SK-N-SH (cell line): Measurements from ENCODE around the gene BLVRA. TPM values are rescaled to one million over a fixed set of nuclear protein-coding genes. Genes with fewer than 3 reads are reported as not detected.

Experiments
- CTCF ChIA-PET: fragments of 300-600, 350-600 bp; formaldehyde crosslinking; extraction: SDS; loops from one replicate; lab custom pipeline; 2021; lab: Yijun Ruan, JAX
- POLR2A ChIA-PET: fragments of 350-600 bp; sonication (Branson Sonifier 250); formaldehyde crosslinking; extraction: SDS; loops from one replicate; lab custom pipeline; 2020; ENCODE audit warnings: antibody characterized with exemption, inconsistent platforms; lab: Yijun Ruan, JAX
- DNase-seq: peaks from one replicate; pipeline ENCODE4 v3.0.0; 2012
- H2AFZ ChIP-seq: fragments of 200-600 bp; sonication (generic); 2 replicates; pipeline ENCODE4 v1.8.1; 2016; ENCODE audit warnings: antibody characterized with exemption, mild to moderate bottlenecking, low read depth
- H3F3A ChIP-seq: fragments of 200-600 bp; sonication (generic); replicated peaks from 2 replicates; pipeline ENCODE3; 2016; ENCODE audit warnings: antibody characterized with exemption, mild to moderate bottlenecking; ENCODE audit not compliant: insufficient read depth
- H3K27ac ChIP-seq, 2 experiments: fragments of 200-500 bp in 1 of 2; fragments of 200-600 bp in 1 of 2; sonication (Bioruptor generic) in 1 of 2; sonication (generic), shearing (Covaris generic) in 1 of 2; 2 replicates each; pipeline versions ENCODE4 v1.5.1 to v1.6.1; 2014 to 2016; ENCODE audit warnings: low read depth in 2 of 2, inconsistent platforms in 1 of 2, low read length in 1 of 2, mild to moderate bottlenecking in 1 of 2, mixed read lengths in 1 of 2
- H3K27me3 ChIP-seq: fragments of 200-600 bp; sonication (generic), shearing (Covaris generic); 2 replicates; pipeline ENCODE4 v1.6.1; 2016; ENCODE audit warnings: mixed run types; ENCODE audit not compliant: insufficient read depth
- H3K36me3 ChIP-seq, 2 experiments: fragments of 200-500 bp in 1 of 2; fragments of 200-600 bp in 1 of 2; sonication (Bioruptor generic) in 1 of 2; sonication (generic) in 1 of 2; replicated peaks in 1 of 2; 2 replicates each; pipeline versions ENCODE3 to v1.5.1; 2014 to 2016; ENCODE audit warnings: low read length in 1 of 2, mild to moderate bottlenecking in 1 of 2; ENCODE audit not compliant: insufficient read depth in 2 of 2, control insufficient read depth in 1 of 2
- H3K4me1 ChIP-seq, 2 experiments: fragments of 200-500 bp in 1 of 2; fragments of 200-600 bp in 1 of 2; sonication (Bioruptor generic) in 1 of 2; sonication (generic), shearing (Covaris generic) in 1 of 2; 2 replicates each; pipeline versions ENCODE4 v1.5.1 to v1.6.1; 2014 to 2016; ENCODE audit warnings: low read depth in 1 of 2, low read length in 1 of 2, mixed run types in 1 of 2; ENCODE audit not compliant: insufficient read depth in 2 of 2, control insufficient read depth in 1 of 2
- H3K4me2 ChIP-seq: fragments of 200-600 bp; sonication (generic), shearing (Covaris generic); 2 replicates; pipeline ENCODE4 v1.6.1; 2017; ENCODE audit warnings: mixed run types
- H3K4me3 ChIP-seq, 2 experiments: fragments of 200-500 bp in 1 of 2; fragments of 200-600 bp in 1 of 2; sonication (Bioruptor generic) in 1 of 2; sonication (generic), shearing (Covaris generic) in 1 of 2; 2 replicates each; pipeline versions ENCODE4 v1.5.1 to v1.8.1; 2014 to 2016; ENCODE audit warnings: low read depth in 2 of 2, inconsistent platforms in 1 of 2, low read length in 1 of 2, mild to moderate bottlenecking in 1 of 2, mixed read lengths in 1 of 2, moderate library complexity in 1 of 2
- H3K79me2 ChIP-seq: fragments of 200-600 bp; sonication (generic); 2 replicates; pipeline ENCODE4 v1.8.1; 2017; ENCODE audit warnings: mild to moderate bottlenecking; ENCODE audit not compliant: insufficient read depth
- H3K9ac ChIP-seq: fragments of 200-600 bp; sonication (generic); 2 replicates; pipeline ENCODE4 v1.6.1; 2017; ENCODE audit warnings: mixed run types
- H3K9me2 ChIP-seq: fragments of 200-600 bp; sonication (generic); 2 replicates; pipeline ENCODE4 v1.6.1; 2017; ENCODE audit warnings: mixed run types
- H3K9me3 ChIP-seq: fragments of 200-600 bp; sonication (generic); 2 replicates; pipeline ENCODE4 v1.6.1; 2017; ENCODE audit warnings: mixed run types, mild to moderate bottlenecking, moderate library complexity
- H4K20me1 ChIP-seq: fragments of 200-600 bp; sonication (generic); 2 replicates; pipeline ENCODE4 v1.6.1; 2017; ENCODE audit warnings: mild to moderate bottlenecking, mixed run types; ENCODE audit not compliant: insufficient read depth
- CTCF ChIP-seq: fragments of 200-600 bp; sonication (generic); IDR thresholded peaks from 2 replicates; pipeline ENCODE4 v1.6.1; 2017; ENCODE audit warnings: antibody characterized with exemption, mild to moderate bottlenecking, moderate library complexity
- GABPA ChIP-seq: IDR thresholded peaks from 2 replicates; pipeline ENCODE4 v1.4.0; 2012; ENCODE audit warnings: low read depth, mild to moderate bottlenecking
- NFIC ChIP-seq: IDR thresholded peaks from 2 replicates; pipeline ENCODE4 v1.4.0; 2012; ENCODE audit warnings: borderline replicate concordance
- POLR2AphosphoS5 ChIP-seq: IDR thresholded peaks from 2 replicates; pipeline ENCODE4 v1.6.1; 2012; ENCODE audit warnings: low read depth, low read length
- SIN3A ChIP-seq: IDR thresholded peaks from 2 replicates; pipeline ENCODE4 v1.6.1; 2012; ENCODE audit warnings: low read depth, mild to moderate bottlenecking, low read length, moderate library complexity, borderline replicate concordance
- SMC3 ChIP-seq: IDR thresholded peaks from 2 replicates; pipeline ENCODE4 v1.6.1; 2012; ENCODE audit warnings: low read depth, low read length, improper control_type of control experiment
- WGBS: methylation state at CpG from one replicate; pipeline ENCODE4 v1.1.6; 2017; ENCODE audit warnings: low lambda C conversion rate; 5-methylcytosine and 5-hydroxymethylcytosine counted together
- polyA plus RNA-seq, 3 experiments: library from polyadenylated mRNA; depleted of rRNA; stranded (reverse); fragments of >200 nt; gene quantifications; 2 replicates each; pipeline ENCODE4 v1.2.3, GENCODE V29; 2012
- TF ChIP-seq, protein P1 (sequence below): IDR thresholded peaks from 2 replicates; pipeline ENCODE4 v1.6.1; 2012; ENCODE audit warnings: mild to moderate bottlenecking, low read depth, low read length, moderate library complexity

BLVRA gene
- polyA plus RNA-seq, 1 of the 3 experiments (the other 2 are of a cell fraction): 123 TPM

DNA sequence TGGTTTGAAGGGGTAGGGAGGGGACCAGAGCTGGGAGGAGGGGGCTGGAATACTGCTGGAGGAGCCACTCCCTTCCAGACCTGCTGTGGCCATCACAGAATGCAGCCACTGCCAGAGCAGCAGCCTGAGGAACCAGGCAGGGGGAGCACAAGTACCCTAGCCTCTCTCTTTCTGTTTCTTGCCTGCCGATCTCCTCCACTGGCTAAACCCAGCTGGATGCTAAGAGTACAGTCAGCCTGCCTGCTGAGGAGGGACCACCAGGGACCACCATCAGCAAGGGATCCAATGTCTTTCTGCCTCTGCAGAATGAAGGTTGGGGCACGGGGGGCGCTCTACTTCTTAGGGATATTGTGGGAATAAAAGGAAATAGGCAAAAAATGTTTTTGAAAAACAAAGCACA, 4.7 kb downstream of the BLVRA start:
- no peaks in the 10 kb centered on the region for H3K9me3 ChIP-seq
- CTCF ChIA-PET: interaction anchor here (1.9 kb wide), 1 partner anchor 21 kb away, joined by 6 read pairs; no protein-coding TSS in a partner anchor
- 77% methylated on average over 3 of the region's 3 CpGs for WGBS
- H3K27me3 ChIP-seq: no peaks in the 10 kb centered on the region
- no peak overlapping the region for H3K27ac ChIP-seq
- peaks cover 14 to 30% of the 10 kb centered on the region in 2 experiments; a peak in 3 of 4 replicates for H3K4me1 ChIP-seq
- no peak overlapping the region for H3K9ac ChIP-seq
- TF ChIP-seq CTCF: 0 out of 2 replicates have a peak, but pooled peaks have one; percentile 19
- TF ChIP-seq GABPA: no peak
- TF ChIP-seq, all 33 proteins: peak for 1
- H4K20me1 ChIP-seq: no peaks in the 10 kb centered on the region
- DNase-seq: no peak
- H3K4me3 ChIP-seq: no peak overlapping the region
- no peak overlapping the region for H3K4me2 ChIP-seq
- POLR2A ChIA-PET: no interaction called here
- H3K9me2 ChIP-seq: no peaks in the 10 kb centered on the region
- H3K79me2 ChIP-seq: peaks cover 45% of the 10 kb centered on the region
- no peaks in the 10 kb centered on the region for H3F3A ChIP-seq
- H3K36me3 ChIP-seq: peaks cover 3 to 11% of the 10 kb centered on the region in 2 experiments
- H2AFZ ChIP-seq: no peak overlapping the region

- Histone ChIP-seq H3F3A (no peaks in the 10 kb centered on the region), H3K36me3 (peaks cover 3 to 11% of the 10 kb centered on the region in 2 experiments), H3K27me3 (no peaks in the 10 kb centered on the region), H3K9me3 (no peaks in the 10 kb centered on the region), H4K20me1 (no peaks in the 10 kb centered on the region), H3K4me1 (peaks cover 14 to 34% of the 10 kb centered on the region in 2 experiments; a peak in 3 of 4 replicates), H3K27ac (no peak overlapping the region), H3K9ac (no peak overlapping the region), H2AFZ (no peak overlapping the region), H3K79me2 (peaks cover 45% of the 10 kb centered on the region), H3K4me3 (no peak overlapping the region), H3K4me2 (no peak overlapping the region), H3K9me2 (no peaks in the 10 kb centered on the region)
- POLR2A ChIA-PET: no interaction called here
- DNase-seq: no peak
- CTCF ChIA-PET: interaction anchor here (1.1 to 3.7 kb wide), 6 partner anchors 18 to 181 kb away, joined by 3 to 19 read pairs (median 4); partner anchors contain the start of gene STK17A
- 87% methylated on average over 9 of the region's 9 CpGs for WGBS
- TF ChIP-seq, protein P1, sequence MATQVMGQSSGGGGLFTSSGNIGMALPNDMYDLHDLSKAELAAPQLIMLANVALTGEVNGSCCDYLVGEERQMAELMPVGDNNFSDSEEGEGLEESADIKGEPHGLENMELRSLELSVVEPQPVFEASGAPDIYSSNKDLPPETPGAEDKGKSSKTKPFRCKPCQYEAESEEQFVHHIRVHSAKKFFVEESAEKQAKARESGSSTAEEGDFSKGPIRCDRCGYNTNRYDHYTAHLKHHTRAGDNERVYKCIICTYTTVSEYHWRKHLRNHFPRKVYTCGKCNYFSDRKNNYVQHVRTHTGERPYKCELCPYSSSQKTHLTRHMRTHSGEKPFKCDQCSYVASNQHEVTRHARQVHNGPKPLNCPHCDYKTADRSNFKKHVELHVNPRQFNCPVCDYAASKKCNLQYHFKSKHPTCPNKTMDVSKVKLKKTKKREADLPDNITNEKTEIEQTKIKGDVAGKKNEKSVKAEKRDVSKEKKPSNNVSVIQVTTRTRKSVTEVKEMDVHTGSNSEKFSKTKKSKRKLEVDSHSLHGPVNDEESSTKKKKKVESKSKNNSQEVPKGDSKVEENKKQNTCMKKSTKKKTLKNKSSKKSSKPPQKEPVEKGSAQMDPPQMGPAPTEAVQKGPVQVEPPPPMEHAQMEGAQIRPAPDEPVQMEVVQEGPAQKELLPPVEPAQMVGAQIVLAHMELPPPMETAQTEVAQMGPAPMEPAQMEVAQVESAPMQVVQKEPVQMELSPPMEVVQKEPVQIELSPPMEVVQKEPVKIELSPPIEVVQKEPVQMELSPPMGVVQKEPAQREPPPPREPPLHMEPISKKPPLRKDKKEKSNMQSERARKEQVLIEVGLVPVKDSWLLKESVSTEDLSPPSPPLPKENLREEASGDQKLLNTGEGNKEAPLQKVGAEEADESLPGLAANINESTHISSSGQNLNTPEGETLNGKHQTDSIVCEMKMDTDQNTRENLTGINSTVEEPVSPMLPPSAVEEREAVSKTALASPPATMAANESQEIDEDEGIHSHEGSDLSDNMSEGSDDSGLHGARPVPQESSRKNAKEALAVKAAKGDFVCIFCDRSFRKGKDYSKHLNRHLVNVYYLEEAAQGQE: no peak
- TF ChIP-seq SMC3 (no peak), POLR2AphosphoS5 (no peak), SIN3A (no peak), NFIC (no peak)
Observed at GRCh38 chr7:43764039-43764761, 5.7 kb downstream of the BLVRA start.
